ENCODE data around the gene CADM1.

Gene CADM1

GRCh38 chr11:115420505-115420904, 83.7 kb downstream of the CADM1 start:
- no peak for DNase-seq (ENCODE audit: low read depth, low spot score)
- H3K9me3 ChIP-seq (ENCODE audit: low read depth, low read length), result no peaks in the 10 kb centered on the region
- H3K4me3 ChIP-seq, result no peak overlapping the region
- no peak for TF ChIP-seq EZH2 (IDR thresholded peaks at IDR 0.05)
- no peak for TF ChIP-seq POLR2AphosphoS5 (IDR thresholded peaks at IDR 0.05; ENCODE audit: borderline replicate concordance, low read depth, low read length)
- TF ChIP-seq FOXP2 (optimal IDR thresholded peaks at IDR 0.05; ENCODE audit: control extremely low read depth, extremely low read length, insufficient read depth), result no peak
- H3K9ac ChIP-seq (ENCODE audit: insufficient read length), result no peak overlapping the region
- no peaks in the 10 kb centered on the region for H3K36me3 ChIP-seq (ENCODE audit: insufficient read depth, low read length)
- H3K27ac ChIP-seq, result no peak overlapping the region

- no peaks in the 10 kb centered on the region for H3K36me3 ChIP-seq (ENCODE audit: insufficient read depth, low read length)
- no peak overlapping the region for H3K9ac ChIP-seq (ENCODE audit: insufficient read length)
- H3K9me3 ChIP-seq (ENCODE audit: low read depth, low read length), result no peaks in the 10 kb centered on the region
- no peak overlapping the region for H3K27ac ChIP-seq
- H3K4me3 ChIP-seq, result no peak overlapping the region
- no peak for TF ChIP-seq FOXP2 (optimal IDR thresholded peaks at IDR 0.05; ENCODE audit: control extremely low read depth, extremely low read length, insufficient read depth)
- no peak for TF ChIP-seq POLR2AphosphoS5 (IDR thresholded peaks at IDR 0.05; ENCODE audit: borderline replicate concordance, low read depth, low read length)
- no peak for TF ChIP-seq EZH2 (IDR thresholded peaks at IDR 0.05)
- DNase-seq (ENCODE audit: low read depth, low spot score), result no peak
Measured at GRCh38 chr11:115418626-115419025, 85.6 kb downstream of the CADM1 start.

GRCh38 chr11:115418081-115418480, 86.1 kb downstream of the CADM1 start:
- Histone ChIP-seq H3K9ac (ENCODE audit: insufficient read length) (no peak overlapping the region), H3K4me3 (no peak overlapping the region), H3K9me3 (ENCODE audit: low read depth, low read length) (no peaks in the 10 kb centered on the region), H3K27ac (no peak overlapping the region), H3K36me3 (ENCODE audit: insufficient read depth, low read length) (no peaks in the 10 kb centered on the region)
- no peak for DNase-seq (ENCODE audit: low read depth, low spot score)
- TF ChIP-seq FOXP2 (optimal IDR thresholded peaks at IDR 0.05; ENCODE audit: control extremely low read depth, extremely low read length, insufficient read depth) (no peak), POLR2AphosphoS5 (IDR thresholded peaks at IDR 0.05; ENCODE audit: borderline replicate concordance, low read depth, low read length) (no peak), EZH2 (IDR thresholded peaks at IDR 0.05) (no peak)

- no peak for TF ChIP-seq FOXP2 (optimal IDR thresholded peaks at IDR 0.05; ENCODE audit: control extremely low read depth, extremely low read length, insufficient read depth)
- TF ChIP-seq POLR2AphosphoS5 (IDR thresholded peaks at IDR 0.05; ENCODE audit: borderline replicate concordance, low read depth, low read length), result no peak
- no peak for TF ChIP-seq EZH2 (IDR thresholded peaks at IDR 0.05)
- Histone ChIP-seq H3K9me3 (ENCODE audit: low read depth, low read length) (no peaks in the 10 kb centered on the region), H3K36me3 (ENCODE audit: insufficient read depth, low read length) (no peaks in the 10 kb centered on the region), H3K9ac (ENCODE audit: insufficient read length) (no peak overlapping the region), H3K27ac (no peak overlapping the region), H3K4me3 (no peak overlapping the region)
- no peak for DNase-seq (ENCODE audit: low read depth, low spot score)
Measured at GRCh38 chr11:115411120-115411519, 93.1 kb downstream of the CADM1 start.

- Histone ChIP-seq H3K27ac (no peak overlapping the region), H3K36me3 (ENCODE audit: insufficient read depth, low read length) (no peaks in the 10 kb centered on the region), H3K4me3 (no peak overlapping the region), H3K9me3 (ENCODE audit: low read depth, low read length) (no peaks in the 10 kb centered on the region), H3K9ac (ENCODE audit: insufficient read length) (no peak overlapping the region)
- TF ChIP-seq FOXP2 (optimal IDR thresholded peaks at IDR 0.05; ENCODE audit: control extremely low read depth, extremely low read length, insufficient read depth) (no peak), POLR2AphosphoS5 (IDR thresholded peaks at IDR 0.05; ENCODE audit: borderline replicate concordance, low read depth, low read length) (no peak)
- DNase-seq (ENCODE audit: low read depth, low spot score), result no peak
Measured at GRCh38 chr11:115409691-115410220, 94.5 kb downstream of the CADM1 start.

- no peaks in the 10 kb centered on the region for H3K36me3 ChIP-seq (ENCODE audit: insufficient read depth, low read length)
- no peak overlapping the region for H3K9ac ChIP-seq (ENCODE audit: insufficient read length)
- no peaks in the 10 kb centered on the region for H3K9me3 ChIP-seq (ENCODE audit: low read depth, low read length)
- TF ChIP-seq EZH2 (IDR thresholded peaks at IDR 0.05) (no peak), FOXP2 (optimal IDR thresholded peaks at IDR 0.05; ENCODE audit: control extremely low read depth, extremely low read length, insufficient read depth) (no peak), POLR2AphosphoS5 (IDR thresholded peaks at IDR 0.05; ENCODE audit: borderline replicate concordance, low read depth, low read length) (no peak)
- H3K4me3 ChIP-seq, result no peak overlapping the region
- no peak overlapping the region for H3K27ac ChIP-seq
- no peak for DNase-seq (ENCODE audit: low read depth, low spot score)
Measured at GRCh38 chr11:115409116-115409670, 95.0 kb downstream of the CADM1 start.

GRCh38 chr11:115408036-115408921, 95.9 kb downstream of the CADM1 start:
- DNase-seq (ENCODE audit: low read depth, low spot score), result no peak
- H3K9ac ChIP-seq (ENCODE audit: insufficient read length), result no peak overlapping the region
- no peak overlapping the region for H3K27ac ChIP-seq
- no peaks in the 10 kb centered on the region for H3K36me3 ChIP-seq (ENCODE audit: insufficient read depth, low read length)
- TF ChIP-seq FOXP2 (optimal IDR thresholded peaks at IDR 0.05; ENCODE audit: control extremely low read depth, extremely low read length, insufficient read depth), result no peak
- TF ChIP-seq POLR2AphosphoS5 (IDR thresholded peaks at IDR 0.05; ENCODE audit: borderline replicate concordance, low read depth, low read length), result no peak
- no peak overlapping the region for H3K4me3 ChIP-seq
- no peaks in the 10 kb centered on the region for H3K9me3 ChIP-seq (ENCODE audit: low read depth, low read length)

GRCh38 chr11:115407496-115407895, 96.7 kb downstream of the CADM1 start:
- Histone ChIP-seq H3K9ac (ENCODE audit: insufficient read length) (no peak overlapping the region), H3K36me3 (ENCODE audit: insufficient read depth, low read length) (no peaks in the 10 kb centered on the region), H3K27ac (no peak overlapping the region)

More at GRCh38 chr11:115407496-115407895, 96.7 kb downstream of the CADM1 start:
- Histone ChIP-seq H3K4me3 (no peak overlapping the region), H3K9me3 (ENCODE audit: low read depth, low read length) (no peaks in the 10 kb centered on the region)
- no peak for TF ChIP-seq EZH2 (IDR thresholded peaks at IDR 0.05)
- TF ChIP-seq POLR2AphosphoS5 (IDR thresholded peaks at IDR 0.05; ENCODE audit: borderline replicate concordance, low read depth, low read length), result no peak
- TF ChIP-seq FOXP2 (optimal IDR thresholded peaks at IDR 0.05; ENCODE audit: control extremely low read depth, extremely low read length, insufficient read depth), result no peak
- no peak for DNase-seq (ENCODE audit: low read depth, low spot score)

Data from SK-N-MC (cell line).